Lung microvascular endothelial cell (primary cell): ENCODE results near the gene PI4KA. TPM values are rescaled to one million over a fixed set of nuclear protein-coding genes. Genes with fewer than 3 reads are reported as not detected.
"Not testable (repeated sequence)": the region's sequence is repeated elsewhere in the genome, so short reads cannot be mapped to it uniquely, and the experiment has no call there.

ENCODE experiments used
- DNase-seq, 2 donors: peaks; one replicate each; pipeline versions ENCODE4 v3.0.0 to v3.0.0-alpha.2; 2010; ENCODE audit warnings: low read depth in 2 of 2
- total RNA-seq: library from RNA; depleted of rRNA; stranded (reverse); fragments of >200 nt; gene quantifications from 2 replicates; pipeline ENCODE4 v1.2.1, GENCODE V29; 2014

PI4KA gene
- total RNA-seq, 1 donor from 2014 or later, result 22.2 TPM

GRCh38 chr22:20669884-20670283, 188.7 kb downstream of the PI4KA start:
- DNase-seq, result not testable (repeated sequence)

DNA sequence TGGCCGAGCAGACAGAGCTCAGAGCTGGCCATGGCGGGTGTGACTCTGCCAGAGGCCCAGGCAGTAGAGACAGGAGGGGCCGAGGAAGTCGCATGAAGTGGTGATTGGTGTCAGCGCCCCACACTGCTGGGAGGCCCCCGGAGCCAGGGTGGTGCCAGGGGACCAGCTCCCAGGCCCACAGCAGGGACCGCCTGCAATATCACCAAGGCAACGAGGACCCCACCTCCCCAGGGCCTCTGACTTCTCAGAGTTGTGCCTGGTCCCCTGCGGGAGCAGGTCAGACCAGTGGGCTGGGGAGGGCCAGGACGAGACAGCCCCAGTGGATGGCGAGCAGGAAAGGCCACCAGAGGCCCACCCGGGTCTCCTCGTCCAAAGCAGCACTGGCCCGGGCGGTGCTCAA, 189.1 kb downstream of the PI4KA start:
- DNase-seq, result not testable (repeated sequence)

DNA sequence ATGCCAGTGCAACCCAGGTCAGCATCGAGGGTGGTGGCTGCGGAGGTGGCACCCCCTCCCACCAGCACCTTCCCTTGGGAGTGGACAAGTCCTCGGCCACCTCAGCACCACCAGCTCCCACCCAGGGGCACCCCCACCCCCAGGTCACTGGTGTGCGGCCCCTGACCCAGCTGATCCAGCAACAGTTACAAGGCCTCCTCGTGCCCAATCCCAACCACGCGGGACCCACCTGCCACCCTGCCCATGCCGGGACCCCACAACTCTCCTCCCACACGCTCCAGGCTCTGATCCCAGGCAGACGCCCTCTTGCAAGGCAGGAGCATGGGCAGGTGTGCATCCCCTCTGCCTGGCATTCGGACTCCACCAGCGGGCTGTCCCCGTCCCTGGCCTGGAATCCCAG, 189.8 kb downstream of the PI4KA start:
- not testable (repeated sequence) for DNase-seq

DNA sequence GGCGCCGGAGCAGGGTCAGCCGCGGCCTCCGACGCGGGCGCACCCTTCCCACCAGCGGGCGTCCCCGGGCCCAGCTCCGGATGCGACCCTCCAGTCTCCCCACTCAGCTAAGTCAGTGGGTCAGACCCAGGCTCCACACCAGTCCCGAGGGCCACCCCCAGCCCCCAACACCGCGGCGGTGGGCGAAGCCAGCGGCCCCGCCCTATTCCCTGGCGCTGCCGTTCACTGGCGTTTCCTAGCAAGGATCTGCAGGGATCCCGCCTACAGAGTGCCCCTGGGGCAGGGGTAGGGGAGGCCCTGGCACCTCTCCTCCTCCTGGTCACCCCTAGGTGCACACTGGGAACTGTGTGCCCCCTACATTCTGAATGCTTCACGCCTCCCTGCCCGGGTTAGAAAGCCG, 190.4 kb downstream of the PI4KA start:
- DNase-seq, result not testable (repeated sequence)

- not testable (repeated sequence) for DNase-seq
Measured at GRCh38 chr22:20667548-20667947, 191.1 kb downstream of the PI4KA start.

GRCh38 chr22:20666560-20666959, 192.1 kb downstream of the PI4KA start:
- no peak for DNase-seq

DNA sequence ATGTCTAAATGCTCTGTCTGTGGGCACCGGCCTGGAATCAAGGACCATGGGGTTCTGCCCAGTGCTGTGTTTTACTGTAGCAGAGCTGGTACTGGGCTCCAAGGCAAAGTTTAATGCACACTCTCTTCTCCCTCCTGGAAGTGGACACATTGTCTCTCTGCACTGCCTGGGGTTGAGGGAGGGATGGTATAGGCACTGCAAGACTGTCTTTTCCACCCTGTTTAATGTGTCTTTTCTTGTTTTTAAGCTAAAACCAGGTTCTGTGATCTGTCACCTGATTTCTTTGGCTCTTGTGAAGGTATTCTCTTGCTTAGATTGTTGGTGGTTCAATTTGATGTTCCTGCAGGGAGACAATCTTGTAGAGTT, 194.0 kb downstream of the PI4KA start:
- DNase-seq, result no peak

DNA sequence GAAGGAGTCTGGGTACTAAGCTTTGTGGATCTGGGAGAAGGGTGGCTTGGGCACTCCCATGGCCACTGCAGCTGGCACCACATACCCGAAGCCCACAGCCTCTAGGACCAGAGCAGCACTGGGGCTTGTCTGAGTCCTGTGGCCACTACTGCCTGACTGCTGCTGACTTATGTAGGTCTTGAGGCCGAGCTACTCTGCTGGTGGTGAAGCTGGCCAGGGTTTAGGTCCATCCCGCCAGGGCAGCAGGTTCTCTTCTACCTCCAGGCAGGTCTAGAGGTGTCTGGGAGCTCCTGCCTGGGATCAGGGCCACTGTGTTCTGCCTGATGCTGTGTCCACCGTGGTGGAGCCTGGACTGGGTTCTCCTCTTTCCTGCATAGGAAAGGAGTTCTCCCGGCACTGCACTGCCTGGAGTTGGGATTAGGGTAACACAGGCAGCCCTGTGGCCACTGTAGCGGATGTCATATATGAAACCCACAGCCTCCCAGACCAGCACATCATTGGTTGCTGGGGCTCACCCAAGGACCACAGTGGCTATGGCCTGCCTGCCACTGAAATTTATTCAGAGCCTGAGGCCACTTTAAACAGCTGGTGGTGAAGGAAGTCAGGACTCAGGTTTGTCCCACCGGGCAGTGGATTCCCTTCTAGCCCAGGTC, 194.5 kb downstream of the PI4KA start:
- DNase-seq, result no peak

- DNase-seq, result no peak
Measured at GRCh38 chr22:20663137-20663828, 195.3 kb downstream of the PI4KA start.

GRCh38 chr22:20662524-20663036, 196.0 kb downstream of the PI4KA start:
- DNase-seq, result not testable (repeated sequence)

- DNase-seq, result no peak
Measured at GRCh38 chr22:20661473-20661872, 197.1 kb downstream of the PI4KA start.

DNA sequence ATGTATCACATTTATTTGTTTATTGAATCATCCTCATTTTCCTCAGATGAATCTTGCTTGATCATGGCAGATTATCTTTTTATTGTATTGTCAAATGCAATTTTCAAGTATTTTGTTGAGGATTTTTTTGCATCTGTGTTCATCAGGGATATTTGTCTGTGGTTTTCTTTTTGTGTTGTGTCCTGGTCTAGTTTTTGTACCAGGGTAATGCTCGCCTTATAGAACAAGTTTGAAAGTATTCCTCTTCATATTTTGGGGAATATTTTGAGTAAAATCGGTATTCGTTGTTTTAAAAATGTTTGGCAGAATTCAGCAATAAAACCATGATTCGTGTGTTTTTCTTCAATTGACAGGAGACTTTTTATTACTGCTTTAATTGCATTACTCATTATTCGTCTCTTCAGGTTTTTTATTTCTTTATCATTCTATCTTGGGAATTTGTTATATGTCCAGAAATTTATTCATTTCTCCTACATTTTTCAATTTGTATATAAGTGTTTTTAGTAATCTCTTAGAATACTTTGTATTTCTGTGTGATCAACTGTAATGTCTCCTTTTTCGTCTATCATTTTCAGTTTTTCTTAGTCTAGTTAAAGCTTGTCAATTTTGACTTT, 198.1 kb downstream of the PI4KA start:
- no peak for DNase-seq

- no peak for DNase-seq
Measured at GRCh38 chr22:20659920-20660319, 198.7 kb downstream of the PI4KA start.

DNA sequence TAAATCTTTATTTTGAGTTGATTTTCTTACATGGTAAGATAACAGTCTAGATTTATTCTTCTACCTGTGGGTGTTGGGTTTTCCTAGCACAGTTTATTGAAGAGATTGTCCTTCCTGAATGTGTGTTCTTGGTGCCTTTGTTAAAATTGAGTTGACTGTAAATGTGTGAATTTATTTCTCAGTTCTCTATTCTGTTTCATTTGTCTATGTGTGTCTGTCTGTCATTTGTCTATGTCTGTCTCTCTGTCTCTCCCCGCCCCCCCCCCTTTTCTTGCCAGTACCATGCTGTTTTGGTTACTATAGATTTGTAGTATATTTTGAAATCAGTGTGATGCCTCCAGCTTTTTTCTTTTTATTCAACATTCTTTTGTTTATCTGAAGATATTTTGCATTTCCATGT, 199.4 kb downstream of the PI4KA start:
- no peak for DNase-seq

GRCh38 chr22:20658433-20659222, 200.0 kb downstream of the PI4KA start:
- DNase-seq, result no peak

GRCh38 chr22:20657963-20658362, 200.6 kb downstream of the PI4KA start:
- DNase-seq, result no peak

Other genes with a start within 250 kb of the PI4KA start
- gene SERPIND1, start 84.7 kb downstream of the PI4KA start, total RNA-seq, result under 0.01 TPM in 2 replicates
- gene SNAP29, start 196 bp upstream of the PI4KA start, total RNA-seq, result 5.2 and 6.9 TPM in 2 replicates
- gene CRKL, start 58.6 kb upstream of the PI4KA start, total RNA-seq, result 24.0 and 34.3 TPM in 2 replicates
- not detected in 2 replicates for gene AIFM3, start 108.4 kb upstream of the PI4KA start, total RNA-seq
- 34.4 and 52.6 TPM in 2 replicates for gene LZTR1, start 123.5 kb upstream of the PI4KA start, total RNA-seq
- gene THAP7, start 143.3 kb upstream of the PI4KA start, total RNA-seq, result 9.2 and 14.9 TPM in 2 replicates
- gene P2RX6, start 156.4 kb upstream of the PI4KA start, total RNA-seq, result not detected in 2 replicates
- not detected in 2 replicates for gene SLC7A4, start 173.8 kb upstream of the PI4KA start, total RNA-seq
- not detected in 2 replicates for gene LRRC74B, start 187.1 kb upstream of the PI4KA start, total RNA-seq